ENCODE data around the gene NAA80. TPM values are rescaled to one million over a fixed set of nuclear protein-coding genes. Genes with fewer than 3 reads are reported as not detected.

NAA80 gene
- total RNA-seq, 5 donors from 2014 or later (not counting 1 experiment from before 2014, with no cell fraction given): 33.8 to 45.7 (median 43.9) TPM

DNA sequence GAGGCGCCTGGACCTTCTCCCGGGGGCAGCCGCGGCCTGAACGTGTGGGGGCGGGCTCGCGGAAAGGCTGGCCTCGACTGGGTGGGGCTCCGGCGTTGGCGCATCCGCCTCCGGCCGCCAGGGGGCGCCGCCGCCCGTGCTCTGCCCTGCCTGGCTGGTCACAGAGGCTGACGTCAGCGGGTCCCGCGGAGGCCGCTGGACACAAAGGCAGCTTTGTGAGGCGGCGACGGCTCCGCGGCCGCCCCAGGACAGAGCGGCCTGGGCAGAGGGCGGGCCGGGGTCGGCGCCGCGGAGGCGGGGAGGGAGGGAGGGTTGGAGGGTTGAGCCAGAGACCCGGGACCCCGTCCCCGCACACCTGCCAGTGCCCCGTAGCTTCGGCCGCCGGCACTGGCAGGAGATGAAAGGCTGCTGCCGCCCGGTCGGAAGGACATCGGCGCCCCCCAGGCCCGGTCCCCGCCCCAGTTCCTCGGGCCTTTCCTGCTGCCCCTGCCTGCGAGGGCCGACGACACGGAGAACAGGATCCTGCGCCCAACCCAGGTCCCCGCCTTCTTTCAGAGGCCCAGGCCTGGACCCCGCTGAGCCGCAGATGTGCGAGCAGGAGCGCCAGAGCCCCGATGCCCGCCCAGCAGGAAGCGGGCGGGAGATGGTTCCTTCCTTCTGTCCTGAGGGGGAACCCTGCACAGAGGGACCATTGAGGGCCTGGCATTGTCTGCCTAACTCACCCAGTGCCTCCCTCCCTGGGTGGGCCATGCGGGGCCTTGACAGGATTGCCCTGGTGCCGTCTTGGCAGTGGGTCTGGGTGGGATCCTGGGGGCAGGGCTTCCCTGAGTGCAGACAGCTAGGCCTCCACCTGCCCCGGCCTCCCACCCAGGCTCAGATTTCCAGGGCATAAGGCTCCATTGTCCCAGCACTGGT lies 38.9 kb downstream of the NAA80 start:
- Histone ChIP-seq H3K36me3 (ENCODE audit: control insufficient read depth in 2 of 2, extremely low read depth in 1 of 2, insufficient read depth in 1 of 2, low read length in 1 of 2) (peaks cover 14 to 35% of the 10 kb centered on the region in 2 donors), H3K9me3 (no peaks in the 10 kb centered on the region), H3K27me3 (replicated peaks in 1 of 2; ENCODE audit: control insufficient read depth in 2 of 2, extremely low read depth in 1 of 2, insufficient read depth in 2 of 2, low read length in 1 of 2) (peaks cover 0 to 9% of the 10 kb centered on the region in 2 experiments), H3K4me3 (ENCODE audit: control insufficient read depth in 1 of 2, extremely low read depth in 1 of 2, low read length in 1 of 2) (peak overlapping the region; percentile 47 to 52), H3K27ac (ENCODE audit: low read length) (peak overlapping the region; percentile 47), H3K4me1 (ENCODE audit: control insufficient read depth in 1 of 2, extremely low read depth in 1 of 2, insufficient read depth in 2 of 2, low read length in 2 of 2) (peaks cover 2 to 20% of the 10 kb centered on the region in 2 experiments)
- Mint-ChIP-seq H3K36me3 (peaks cover 24% of the 10 kb centered on the region), H3K27me3 (no peaks in the 10 kb centered on the region), H3K4me1 (peaks cover 5 to 8% (median 8%) of the 10 kb centered on the region in 3 donors), H3K4me3 (peak overlapping the region; percentile 47 to 76 (median 67)), H3K9me3 (no peaks in the 10 kb centered on the region), H3K27ac (no peak overlapping the region)
- POLR2A ChIA-PET: no interaction called here
- peak; percentile 57 to 91 (median 73) for DNase-seq
- CTCF ChIA-PET: interaction anchor here (0.5 to 2.5 kb wide), 9 partner anchors 9 to 223 kb away, joined by 3 to 17 read pairs (median 3); partner anchors contain the start of genes CYB561D2 (in 1 of the 2), GNAI2 (in 1 of the 2) and NPRL2 (in 1 of the 2)
- peak; percentile 93 to 96 (median 94) for ATAC-seq (replicated peaks in 1 of 4)
- 2% methylated on average over 62 of the region's 70 CpGs for WGBS (ENCODE audit: insufficient coverage)

DNA sequence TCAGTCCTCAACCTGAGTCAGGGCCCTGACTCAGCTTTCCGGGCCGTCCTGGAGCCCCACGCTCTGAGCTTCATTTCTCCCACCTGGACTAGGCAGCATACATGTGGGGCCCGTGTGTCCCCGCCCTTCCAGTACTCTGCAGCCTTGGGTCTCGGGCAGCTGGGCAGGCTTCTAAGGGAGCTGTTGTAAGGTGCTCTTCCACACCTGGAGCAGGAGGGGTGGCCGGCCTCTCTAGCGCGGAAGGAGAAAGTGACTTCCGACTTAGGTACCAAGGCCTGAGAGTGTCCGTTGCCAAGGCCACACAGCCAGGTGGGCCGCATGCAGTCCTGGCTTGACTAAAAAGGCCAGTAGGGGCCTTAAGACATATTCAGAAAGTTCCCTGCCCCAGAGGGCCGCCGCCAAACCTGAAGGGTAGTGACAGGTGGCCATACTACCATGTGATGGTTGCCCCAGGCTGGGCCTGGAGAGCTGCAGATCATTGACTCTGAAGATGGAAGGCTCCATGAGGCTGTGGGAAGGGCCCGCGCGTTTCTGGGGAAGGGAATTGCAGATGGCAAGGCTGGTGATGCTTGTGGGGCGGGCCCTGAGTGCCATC lies 39.7 kb downstream of the NAA80 start:
- Histone ChIP-seq H3K27me3 (replicated peaks in 1 of 2; ENCODE audit: control insufficient read depth in 2 of 2, extremely low read depth in 1 of 2, insufficient read depth in 2 of 2, low read length in 1 of 2) (peaks cover 0 to 3% of the 10 kb centered on the region in 2 experiments), H3K4me1 (ENCODE audit: control insufficient read depth in 1 of 2, extremely low read depth in 1 of 2, insufficient read depth in 2 of 2, low read length in 2 of 2) (peaks cover 2 to 20% of the 10 kb centered on the region in 2 experiments), H3K27ac (ENCODE audit: low read length) (peak overlapping the region; percentile 47), H3K36me3 (ENCODE audit: control insufficient read depth in 2 of 2, extremely low read depth in 1 of 2, insufficient read depth in 1 of 2, low read length in 1 of 2) (peaks cover 16 to 43% of the 10 kb centered on the region in 2 donors), H3K9me3 (no peaks in the 10 kb centered on the region), H3K4me3 (ENCODE audit: control insufficient read depth in 1 of 2, extremely low read depth in 1 of 2, low read length in 1 of 2) (no peak overlapping the region)
- CTCF ChIA-PET: interaction anchor here (0.5 to 2.5 kb wide), 11 partner anchors 8 to 1349 kb away, joined by 3 to 17 read pairs (median 3); partner anchors contain the start of gene GNAI2 (in 1 of the 2)
- Mint-ChIP-seq H3K9me3 (no peaks in the 10 kb centered on the region), H3K4me3 (peak overlapping the region; percentile 52 to 76 (median 62)), H3K27me3 (no peaks in the 10 kb centered on the region), H3K4me1 (peaks cover 5 to 10% (median 10%) of the 10 kb centered on the region in 3 donors), H3K27ac (peak overlapping the region in 1 of 2 donors; percentile 19), H3K36me3 (peaks cover 24% of the 10 kb centered on the region)
- WGBS (ENCODE audit: insufficient coverage): 65% methylated on average over 15 of the region's 18 CpGs
- POLR2A ChIA-PET: interaction anchor here in 1 of 2 donors (0.6 kb wide), 1 partner anchor 19 kb away, joined by 6 read pairs; no protein-coding TSS in a partner anchor
- DNase-seq (no peak), ATAC-seq (replicated peaks in 1 of 4) (peak in 2 of 4 experiments; percentile 8)

DNA sequence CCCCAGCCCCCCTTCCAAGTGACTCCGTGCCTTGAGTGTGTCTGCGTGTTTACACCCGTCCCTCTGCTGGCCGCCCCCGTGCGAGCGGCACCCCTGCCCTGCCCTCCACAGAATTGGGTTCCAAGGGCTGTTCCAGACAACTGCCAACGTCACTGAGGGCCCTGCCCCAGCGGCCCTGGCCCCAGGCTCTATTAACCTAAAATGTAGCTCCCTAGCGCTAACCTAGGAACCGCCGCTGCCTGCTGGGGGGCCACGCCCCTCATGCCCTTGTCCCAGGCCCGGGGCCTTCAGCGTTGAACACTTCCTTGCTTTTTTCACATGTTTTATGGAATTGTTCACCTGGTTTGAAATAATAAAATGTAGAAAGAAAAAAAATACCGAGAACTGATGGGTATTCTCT lies 40.2 kb downstream of the NAA80 start:
- no peaks in the 10 kb centered on the region for H3K27me3 Mint-ChIP-seq
- Histone ChIP-seq H3K27ac (ENCODE audit: low read length) (no peak overlapping the region), H3K9me3 (no peaks in the 10 kb centered on the region), H3K36me3 (ENCODE audit: control insufficient read depth in 2 of 2, extremely low read depth in 1 of 2, insufficient read depth in 1 of 2, low read length in 1 of 2) (peaks cover 21 to 48% of the 10 kb centered on the region in 2 donors), H3K4me3 (ENCODE audit: control insufficient read depth in 1 of 2, extremely low read depth in 1 of 2, low read length in 1 of 2) (no peak overlapping the region), H3K27me3 (replicated peaks in 1 of 2; ENCODE audit: control insufficient read depth in 2 of 2, extremely low read depth in 1 of 2, insufficient read depth in 2 of 2, low read length in 1 of 2) (peaks cover 0 to 3% of the 10 kb centered on the region in 2 experiments), H3K4me1 (ENCODE audit: control insufficient read depth in 1 of 2, extremely low read depth in 1 of 2, insufficient read depth in 2 of 2, low read length in 2 of 2) (peaks cover 2 to 21% of the 10 kb centered on the region in 2 experiments)
- peaks cover 5 to 11% (median 11%) of the 10 kb centered on the region in 3 donors for H3K4me1 Mint-ChIP-seq
- POLR2A ChIA-PET: interaction anchor here in 1 of 2 donors (0.6 kb wide), 2 partner anchors 18 kb away, joined by 6 to 10 read pairs; no protein-coding TSS in a partner anchor
- H3K36me3 Mint-ChIP-seq: peaks cover 24% of the 10 kb centered on the region
- WGBS (ENCODE audit: insufficient coverage): 94% methylated on average over 16 of the region's 16 CpGs
- ATAC-seq (replicated peaks in 1 of 4): no peak
- no peak for DNase-seq
- H3K27ac Mint-ChIP-seq: no peak overlapping the region
- CTCF ChIA-PET: interaction anchor here (0.5 to 2.5 kb wide), 10 partner anchors 9 to 1350 kb away, joined by 3 to 17 read pairs (median 3); no protein-coding TSS in a partner anchor
- no peaks in the 10 kb centered on the region for H3K9me3 Mint-ChIP-seq
- H3K4me3 Mint-ChIP-seq: peak overlapping the region in 1 of 3 donors; percentile 76

DNA sequence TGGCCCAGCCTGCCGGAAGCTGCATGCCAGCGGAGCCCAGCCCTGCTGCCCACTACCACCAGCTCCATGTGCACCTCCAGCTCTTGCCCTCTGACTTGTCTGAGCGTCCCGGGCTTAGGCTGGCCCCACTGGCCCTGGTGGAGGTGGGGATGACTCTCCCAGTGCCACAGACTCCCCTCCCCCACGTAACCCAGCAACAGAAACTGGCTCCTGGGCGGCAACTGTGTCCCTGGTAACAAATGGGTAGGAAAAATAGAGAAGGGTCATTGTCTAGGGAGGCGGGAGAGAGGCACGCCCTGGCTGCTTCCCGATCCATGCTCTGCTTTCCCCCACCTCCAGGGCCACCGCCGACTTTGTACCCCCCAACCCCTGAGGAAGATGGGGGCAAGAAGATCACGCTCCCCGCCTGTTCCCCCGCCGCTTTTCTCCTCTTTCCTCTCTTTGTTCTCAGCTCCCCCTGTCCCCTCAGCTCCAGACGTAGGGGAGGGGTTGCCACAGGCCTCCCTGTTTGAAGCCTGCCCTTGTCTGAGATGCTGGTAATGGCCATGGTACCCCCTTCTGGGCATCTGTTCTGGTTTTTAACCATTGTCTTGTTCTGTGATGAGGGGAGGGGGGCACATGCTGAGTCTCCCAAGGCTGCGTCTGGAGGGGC lies 41.0 kb downstream of the NAA80 start:
- DNase-seq (no peak), ATAC-seq (replicated peaks in 1 of 4) (no peak)
- Mint-ChIP-seq H3K27me3 (no peaks in the 10 kb centered on the region), H3K4me3 (no peak overlapping the region), H3K9me3 (no peaks in the 10 kb centered on the region), H3K27ac (no peak overlapping the region), H3K36me3 (peaks cover 32% of the 10 kb centered on the region), H3K4me1 (peaks cover 11 to 19% (median 18%) of the 10 kb centered on the region in 3 donors)
- 100% methylated on average over 5 of the region's 17 CpGs for WGBS (ENCODE audit: insufficient coverage)
- ChIA-PET POLR2A (interaction anchor here in 1 of 2 donors (0.6 kb wide), 1 partner anchor 17 kb away, joined by 10 read pairs; no protein-coding TSS in a partner anchor), CTCF (interaction anchor here (0.5 to 2.5 kb wide), 5 partner anchors 11 to 74 kb away, joined by 3 to 17 read pairs (median 3); no protein-coding TSS in a partner anchor)
- Histone ChIP-seq H3K36me3 (ENCODE audit: control insufficient read depth in 2 of 2, extremely low read depth in 1 of 2, insufficient read depth in 1 of 2, low read length in 1 of 2) (peaks cover 21 to 55% of the 10 kb centered on the region in 2 donors), H3K9me3 (no peaks in the 10 kb centered on the region), H3K4me3 (ENCODE audit: control insufficient read depth in 1 of 2, extremely low read depth in 1 of 2, low read length in 1 of 2) (no peak overlapping the region), H3K4me1 (ENCODE audit: control insufficient read depth in 1 of 2, extremely low read depth in 1 of 2, insufficient read depth in 2 of 2, low read length in 2 of 2) (peaks cover 2 to 27% of the 10 kb centered on the region in 2 experiments), H3K27me3 (replicated peaks in 1 of 2; ENCODE audit: control insufficient read depth in 2 of 2, extremely low read depth in 1 of 2, insufficient read depth in 2 of 2, low read length in 1 of 2) (peaks cover 0 to 3% of the 10 kb centered on the region in 2 experiments), H3K27ac (ENCODE audit: low read length) (no peak overlapping the region)

DNA sequence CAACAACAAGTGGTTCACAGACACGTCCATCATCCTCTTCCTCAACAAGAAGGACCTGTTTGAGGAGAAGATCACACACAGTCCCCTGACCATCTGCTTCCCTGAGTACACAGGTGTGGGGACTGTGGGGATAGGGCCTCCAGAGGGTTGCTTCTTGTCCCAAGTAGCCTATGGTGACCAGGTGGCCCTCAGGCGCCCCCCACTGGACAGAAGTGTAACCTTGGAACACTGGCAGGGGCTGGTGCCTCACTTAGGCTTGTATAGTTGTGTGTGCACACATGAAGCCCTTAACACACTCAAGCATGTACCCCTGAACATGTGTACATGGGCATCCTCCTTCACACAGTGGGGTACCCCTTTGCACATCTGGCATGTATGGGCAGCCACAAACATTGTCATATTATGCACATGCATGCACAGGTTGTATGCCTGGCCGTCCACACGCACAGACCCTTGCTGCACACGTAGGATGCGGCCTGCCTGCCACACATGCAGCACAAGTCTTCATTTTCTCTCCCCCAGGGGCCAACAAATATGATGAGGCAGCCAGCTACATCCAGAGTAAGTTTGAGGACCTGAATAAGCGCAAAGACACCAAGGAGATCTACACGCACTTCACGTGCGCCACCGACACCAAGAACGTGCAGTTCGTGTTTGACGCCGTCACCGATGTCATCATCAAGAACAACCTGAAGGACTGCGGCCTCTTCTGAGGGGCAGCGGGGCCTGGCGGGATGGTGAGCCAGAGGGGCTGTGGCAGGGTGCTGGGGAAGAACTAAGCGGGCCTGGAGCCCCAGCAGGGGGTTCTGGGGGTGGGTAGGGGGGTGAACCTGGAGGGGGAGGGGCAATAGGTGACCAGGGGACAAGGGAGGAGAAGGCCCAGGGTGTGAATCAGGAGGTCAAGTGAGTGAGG lies 42.0 kb downstream of the NAA80 start:
- H3K9me3 ChIP-seq: no peaks in the 10 kb centered on the region
- no peak overlapping the region for H3K4me3 Mint-ChIP-seq
- H3K4me3 ChIP-seq (ENCODE audit: control insufficient read depth in 1 of 2, extremely low read depth in 1 of 2, low read length in 1 of 2): no peak overlapping the region
- H3K36me3 Mint-ChIP-seq: peaks cover 32% of the 10 kb centered on the region
- H3K36me3 ChIP-seq (ENCODE audit: control insufficient read depth in 2 of 2, extremely low read depth in 1 of 2, insufficient read depth in 1 of 2, low read length in 1 of 2): peaks cover 21 to 64% of the 10 kb centered on the region in 2 donors
- ChIA-PET CTCF (interaction anchor here (0.7 to 2.0 kb wide), 4 partner anchors 10 to 67 kb away, joined by 3 to 6 read pairs (median 4); no protein-coding TSS in a partner anchor), POLR2A (no interaction called here)
- ATAC-seq (replicated peaks in 1 of 4): no peak
- no peak overlapping the region for H3K27ac ChIP-seq (ENCODE audit: low read length)
- peak overlapping the region in 1 of 2 donors; percentile 50 for H3K27ac Mint-ChIP-seq
- no peaks in the 10 kb centered on the region for H3K27me3 Mint-ChIP-seq
- peaks cover 12 to 19% (median 18%) of the 10 kb centered on the region in 3 donors for H3K4me1 Mint-ChIP-seq
- H3K27me3 ChIP-seq (replicated peaks in 1 of 2; ENCODE audit: control insufficient read depth in 2 of 2, extremely low read depth in 1 of 2, insufficient read depth in 2 of 2, low read length in 1 of 2): peaks cover 0 to 3% of the 10 kb centered on the region in 2 experiments
- peak in 6 of 35 experiments; percentile 26 to 50 (median 36) for DNase-seq
- 100% methylated on average over 14 of the region's 20 CpGs for WGBS (ENCODE audit: insufficient coverage)
- H3K9me3 Mint-ChIP-seq: no peaks in the 10 kb centered on the region
- peaks cover 2 to 34% of the 10 kb centered on the region in 2 experiments for H3K4me1 ChIP-seq (ENCODE audit: control insufficient read depth in 1 of 2, extremely low read depth in 1 of 2, insufficient read depth in 2 of 2, low read length in 2 of 2)
